A673 (cell line): ENCODE measurements around the gene KRTAP4-7. TPM values are rescaled to one million over a fixed set of nuclear protein-coding genes. Genes with fewer than 3 reads are reported as not detected.
"Not testable (repeated sequence)": the region's sequence is repeated elsewhere in the genome, so short reads cannot be mapped to it uniquely, and the experiment has no call there.

Experiments used
- BruUV-seq: library from RNA; stranded (reverse); fragments of 400-500 nt; replicated peaks from 2 replicates; lab custom pipeline; 2021; lab: Mats Ljungman, UMichigan
- CTCF ChIA-PET: fragments of 300-600 bp; sonication (Branson Sonifier 250); formaldehyde crosslinking; loops from one replicate; lab custom pipeline; 2022; ENCODE audit warnings: antibody characterized with exemption; lab: Charles Lee
- POLR2A ChIA-PET: fragments of 300-600 bp; sonication (Branson Sonifier 250); formaldehyde crosslinking; loops from one replicate; lab custom pipeline; 2022; ENCODE audit warnings: antibody characterized with exemption; ENCODE audit not compliant: low non-redundant PET; lab: Charles Lee
- DNase-seq: peaks from one replicate; pipeline ENCODE4 v3.0.0-alpha.2; 2015; ENCODE audit warnings: low spot score
- H3K27ac ChIP-seq: fragments of 200-600 bp; sonication (generic); 2 replicates; pipeline ENCODE4 v1.5.1; 2016; ENCODE audit warnings: mixed run types, low read depth, mild to moderate bottlenecking, mixed read lengths, antibody characterized with exemption, low read length; ENCODE audit not compliant: poor library complexity, severe bottlenecking
- H3K27me3 ChIP-seq: fragments of 200-600 bp; sonication (generic); replicated peaks from 2 replicates; pipeline ENCODE4 v1.6.1; 2017; ENCODE audit warnings: mixed run types, low read depth, mild to moderate bottlenecking, mixed read lengths, antibody characterized with exemption, low read length; ENCODE audit not compliant: insufficient read depth, poor library complexity
- H3K36me3 ChIP-seq: fragments of 200-600 bp; sonication (generic); 2 replicates; pipeline ENCODE4 v1.6.1; 2016; ENCODE audit warnings: mixed run types, mild to moderate bottlenecking, mixed read lengths, antibody characterized with exemption, low read length; ENCODE audit not compliant: insufficient read depth, poor library complexity, severe bottlenecking
- H3K4me1 ChIP-seq: fragments of 200-600 bp; sonication (generic); 2 replicates; pipeline ENCODE4 v1.6.1; 2017; ENCODE audit warnings: mixed run types, mild to moderate bottlenecking, mixed read lengths, antibody characterized with exemption, low read length; ENCODE audit not compliant: insufficient read depth, poor library complexity, severe bottlenecking
- H3K4me3 ChIP-seq: fragments of 200-600 bp; sonication (generic); 2 replicates; pipeline ENCODE4 v1.5.1; 2016; ENCODE audit warnings: low read depth, mixed run types, mild to moderate bottlenecking, mixed read lengths, low read length; ENCODE audit not compliant: poor library complexity, severe bottlenecking
- H3K9me3 ChIP-seq: fragments of 200-600 bp; sonication (generic); 2 replicates; pipeline ENCODE4 v1.6.1; 2016; ENCODE audit warnings: mixed run types, low read depth, mild to moderate bottlenecking, mixed read lengths, antibody characterized with exemption, low read length; ENCODE audit not compliant: poor library complexity, severe bottlenecking
- CTCF ChIP-seq: fragments of 300-800, 200-600 bp; sonication (generic); conservative IDR thresholded peaks from 2 replicates; pipeline ENCODE4 v1.5.1; 2017; ENCODE audit warnings: low read depth, mild to moderate bottlenecking, antibody characterized with exemption, low read length, moderate library complexity, mixed read lengths
- EZH2 ChIP-seq: fragments of 200-600 bp; sonication (generic); IDR thresholded peaks from 2 replicates; pipeline ENCODE4 v1.6.1; 2017; ENCODE audit warnings: borderline replicate concordance, low read depth, mild to moderate bottlenecking, mixed read lengths, antibody characterized with exemption, low read length; ENCODE audit not compliant: poor library complexity, severe bottlenecking
- intact Hi-C: fragments of 100-400 bp; cut with micrococcal nuclease; formaldehyde crosslinking; loops from one replicate; pipeline ENCODE4 v1.10.0; 2022; ENCODE audit not compliant: unreplicated experiment
- total RNA-seq: library from RNA; stranded (reverse); gene quantifications from 2 replicates; pipeline ENCODE4 v1.2.3, GENCODE V29; 2021

The KRTAP4-7 gene
- total RNA-seq, 1 experiment from 2014 or later: not detected

GRCh38 chr17:41052566-41052965 lies 31.4 kb upstream of the KRTAP4-7 start:
- no peaks in the 10 kb centered on the region for H3K36me3 ChIP-seq
- ChIA-PET CTCF (no interaction called here), POLR2A (no interaction called here)
- no peaks in the 10 kb centered on the region for H3K4me1 ChIP-seq
- DNase-seq: no peak
- no TSS peak for BruUV-seq
- TF ChIP-seq EZH2 (no peak), CTCF (no peak)
- intact Hi-C loops: no loop called here
- H3K27ac ChIP-seq: no peak overlapping the region
- no peaks in the 10 kb centered on the region for H3K9me3 ChIP-seq
- H3K27me3 ChIP-seq: no peaks in the 10 kb centered on the region
- H3K4me3 ChIP-seq: no peak overlapping the region

DNA sequence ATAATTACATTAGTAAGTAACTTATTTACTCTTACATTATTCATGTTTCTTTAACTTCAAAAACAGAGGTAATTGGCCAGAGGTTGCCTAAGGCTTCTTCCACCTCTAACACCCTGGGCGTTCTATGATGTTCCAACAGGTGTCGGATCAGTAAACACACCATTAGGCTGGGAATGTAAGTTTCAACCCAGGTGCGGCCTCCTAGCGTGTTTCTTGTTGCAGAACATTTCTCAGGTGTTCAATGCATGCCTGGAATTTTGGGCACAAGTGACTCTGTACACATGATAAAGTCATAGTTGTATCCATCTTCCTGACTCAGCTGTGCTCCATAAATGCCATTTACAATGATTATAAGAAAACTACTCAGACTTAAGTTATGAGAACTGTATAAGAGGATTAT lies 29.9 kb upstream of the KRTAP4-7 start:
- Histone ChIP-seq H3K9me3 (no peaks in the 10 kb centered on the region), H3K36me3 (no peaks in the 10 kb centered on the region), H3K27ac (no peak overlapping the region), H3K4me3 (no peak overlapping the region), H3K4me1 (no peaks in the 10 kb centered on the region), H3K27me3 (no peaks in the 10 kb centered on the region)
- no peak for DNase-seq
- no peak for TF ChIP-seq CTCF
- intact Hi-C loops: no loop called here
- BruUV-seq: no TSS peak
- ChIA-PET CTCF (no interaction called here), POLR2A (no interaction called here)

- CTCF ChIA-PET, H3K27ac ChIP-seq, DNase-seq, BruUV-seq, H3K9me3 ChIP-seq, H3K36me3 ChIP-seq, H3K27me3 ChIP-seq, POLR2A ChIA-PET, H3K4me3 ChIP-seq, intact Hi-C loops, H3K4me1 ChIP-seq: not testable (repeated sequence)
These were observed 29.4 kb upstream of the KRTAP4-7 start for GRCh38 chr17:41054556-41054955.

GRCh38 chr17:41055130-41055529 lies 28.8 kb upstream of the KRTAP4-7 start, which contains the start of gene KRTAP2-2:
Gene KRTAP2-2, minus strand, starts transcription at chr17:41055230. Its CDS starts 19 bp downstream, at chr17:41055211.
- BruUV-seq, intact Hi-C loops, POLR2A ChIA-PET, H3K4me3 ChIP-seq, H3K4me1 ChIP-seq, H3K9me3 ChIP-seq, H3K27ac ChIP-seq, H3K27me3 ChIP-seq, CTCF ChIA-PET, DNase-seq, H3K36me3 ChIP-seq: not testable (repeated sequence)
